HG02884 (cell line): Measurements from ENCODE around the gene FMO4.
"Not testable (repeated sequence)": the region's sequence is repeated elsewhere in the genome, so short reads cannot be mapped to it uniquely, and the experiment has no call there.

Experiments
- ATAC-seq: cut with Tn5 transposase; IDR thresholded peaks from one replicate; pipeline ENCODE4 v1.9.1; 2021; ENCODE audit warnings: mild to moderate bottlenecking, moderate library complexity; ENCODE audit not compliant: unreplicated experiment

The FMO4 gene

DNA sequence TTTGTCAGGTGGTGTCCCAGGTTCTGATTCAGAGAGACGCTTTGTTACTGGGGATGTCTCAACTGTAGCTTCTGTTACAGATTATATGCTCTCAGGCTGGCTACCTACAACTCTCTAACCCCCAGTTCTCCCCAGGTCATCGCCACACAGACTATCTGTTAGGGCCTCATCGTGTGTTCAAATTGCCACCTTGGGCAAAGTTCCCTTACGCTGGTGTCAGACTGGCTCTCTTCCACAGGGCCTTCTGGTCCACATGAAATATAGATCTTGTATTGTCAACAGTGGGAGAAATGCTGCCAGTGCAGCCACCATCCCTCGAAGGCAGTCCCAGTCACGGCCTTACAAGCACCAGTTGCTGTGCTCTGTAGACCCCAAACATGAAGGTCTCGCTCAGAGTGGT lies 15.3 kb downstream of the FMO4 start:
- no peak for ATAC-seq

DNA sequence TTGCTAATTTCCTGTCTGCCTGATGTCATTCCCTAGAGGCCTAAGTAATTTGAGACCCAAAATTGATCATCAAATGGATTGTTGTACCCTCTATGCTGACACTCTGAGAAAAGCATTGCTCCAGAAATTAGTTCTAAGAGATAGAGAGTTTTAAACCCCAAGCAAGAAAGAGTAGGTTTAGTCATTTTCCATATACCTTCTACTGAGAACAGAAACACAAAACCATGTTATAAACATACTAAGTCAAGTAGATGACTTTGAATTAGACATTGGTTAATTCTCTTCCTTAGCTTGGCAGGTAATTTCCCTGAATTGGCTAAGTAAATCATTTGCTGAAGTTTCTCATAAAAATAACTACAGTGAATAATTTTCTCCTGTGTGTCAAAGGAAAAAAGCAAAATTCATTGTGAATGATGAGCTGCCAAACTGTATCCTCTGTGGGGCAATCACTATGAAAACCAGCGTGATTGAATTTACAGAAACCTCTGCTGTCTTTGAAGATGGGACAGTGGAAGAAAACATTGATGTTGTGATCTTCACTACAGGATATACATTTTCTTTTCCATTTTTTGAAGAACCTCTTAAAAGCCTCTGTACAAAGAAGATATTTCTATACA lies 20.1 kb downstream of the FMO4 start:
- ATAC-seq, result no peak

DNA sequence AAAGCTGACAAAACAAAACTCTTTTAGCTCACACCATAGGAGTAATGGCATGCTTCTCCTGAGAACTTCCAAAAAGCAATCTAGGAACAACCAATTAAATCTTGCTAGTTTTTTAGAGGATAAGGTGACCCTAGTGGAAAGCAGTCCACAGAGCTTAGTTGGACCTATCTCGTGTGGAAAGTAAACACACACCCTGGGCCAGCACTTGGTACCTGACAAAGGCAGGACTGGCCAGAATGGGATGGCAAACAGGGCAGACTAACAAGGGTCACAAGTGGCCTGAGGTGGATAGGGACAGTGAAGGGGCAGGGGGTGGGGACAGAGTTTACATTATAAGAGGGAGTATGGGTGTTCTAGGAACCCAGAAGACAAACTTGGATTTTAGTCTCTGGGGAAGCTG lies 22.0 kb downstream of the FMO4 start:
- ATAC-seq, result no peak

DNA sequence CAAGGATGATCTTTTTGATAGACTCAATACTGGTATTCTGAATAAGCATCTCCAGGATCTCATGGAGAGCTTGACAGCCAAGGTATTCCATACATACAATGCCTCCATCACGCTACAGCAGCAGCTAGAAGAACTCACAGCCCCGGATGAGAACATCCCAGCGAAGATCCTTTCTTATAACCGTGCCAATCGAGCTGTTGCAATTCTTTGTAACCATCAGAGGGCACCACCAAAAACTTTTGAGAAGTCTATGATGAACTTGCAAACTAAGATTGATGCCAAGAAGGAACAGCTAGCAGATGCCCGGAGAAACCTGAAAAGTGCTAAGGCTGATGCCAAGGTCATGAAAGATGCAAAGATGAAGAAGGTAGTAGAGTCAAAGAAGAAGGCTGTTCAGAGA lies 25.4 kb downstream of the FMO4 start:
- ATAC-seq, result not testable (repeated sequence)

DNA sequence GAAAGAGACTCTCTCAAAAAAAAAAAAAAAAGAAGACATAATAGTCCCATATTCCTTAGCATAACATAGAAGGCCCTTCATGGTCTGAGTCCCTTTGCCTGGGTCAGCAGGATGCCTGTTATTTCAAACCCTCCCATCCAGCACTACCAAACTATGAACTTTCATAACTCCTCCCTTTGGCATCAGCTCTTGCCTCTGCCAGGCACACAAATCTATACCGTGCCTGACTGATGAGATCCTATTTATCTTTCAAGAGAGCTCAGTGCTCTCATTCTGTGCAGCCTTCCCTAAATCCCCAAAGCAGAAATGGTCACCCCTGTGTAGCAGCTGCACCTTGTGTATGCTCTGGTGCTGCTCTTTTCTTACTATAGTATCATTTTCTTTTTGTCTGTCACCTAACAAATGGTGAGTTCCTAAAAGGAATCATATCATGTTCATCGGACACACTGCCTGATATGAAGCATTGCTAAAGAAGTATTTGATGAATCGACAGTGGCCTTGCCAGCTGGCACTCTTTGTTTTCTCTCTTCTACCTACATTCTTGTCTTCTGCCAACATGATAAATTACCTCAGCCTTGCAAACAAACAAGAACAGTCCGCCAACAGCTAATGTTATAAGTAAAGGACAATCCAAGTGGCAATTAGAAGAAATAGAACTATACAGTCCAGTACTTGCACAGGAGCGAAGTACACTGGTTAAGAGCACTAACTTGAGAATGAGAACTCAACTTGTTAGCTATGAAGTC lies 29.9 kb downstream of the FMO4 start:
- no peak for ATAC-seq

DNA sequence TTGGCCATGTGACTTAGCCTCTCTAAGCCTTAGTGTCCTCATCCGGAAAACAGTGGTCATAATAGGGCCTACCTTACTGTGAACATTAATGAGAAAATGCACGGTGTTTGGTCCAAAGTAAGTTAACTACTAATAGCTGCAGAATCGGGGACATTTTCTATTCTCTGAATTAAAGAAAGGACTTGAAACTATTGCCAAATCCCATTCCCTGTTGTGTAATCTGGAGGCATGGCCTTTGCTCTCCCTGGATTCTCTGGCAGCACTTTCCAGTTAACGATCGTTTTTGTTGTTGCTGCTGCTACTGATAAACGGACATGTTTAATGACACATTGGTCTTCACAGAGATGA lies 30.5 kb downstream of the FMO4 start:
- no peak for ATAC-seq

DNA sequence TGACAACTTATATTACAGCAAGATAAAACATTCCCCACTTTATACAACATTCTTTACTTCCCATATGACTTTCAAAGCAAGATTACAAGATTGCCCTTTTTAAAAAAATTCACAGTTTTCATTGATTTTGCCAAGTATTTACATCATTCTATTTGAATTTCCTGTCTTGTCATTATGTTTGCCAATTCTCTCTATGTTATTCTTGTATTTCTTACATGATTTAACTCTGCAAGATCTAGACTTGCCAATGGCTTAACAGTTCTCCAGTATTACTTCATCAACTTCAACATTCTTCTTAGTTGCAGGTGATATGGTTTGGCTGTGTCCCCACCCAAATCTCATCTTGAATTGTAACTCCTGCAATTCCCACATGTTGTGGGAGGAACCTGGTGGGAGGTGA lies 31.6 kb downstream of the FMO4 start:
- ATAC-seq, result no peak

DNA sequence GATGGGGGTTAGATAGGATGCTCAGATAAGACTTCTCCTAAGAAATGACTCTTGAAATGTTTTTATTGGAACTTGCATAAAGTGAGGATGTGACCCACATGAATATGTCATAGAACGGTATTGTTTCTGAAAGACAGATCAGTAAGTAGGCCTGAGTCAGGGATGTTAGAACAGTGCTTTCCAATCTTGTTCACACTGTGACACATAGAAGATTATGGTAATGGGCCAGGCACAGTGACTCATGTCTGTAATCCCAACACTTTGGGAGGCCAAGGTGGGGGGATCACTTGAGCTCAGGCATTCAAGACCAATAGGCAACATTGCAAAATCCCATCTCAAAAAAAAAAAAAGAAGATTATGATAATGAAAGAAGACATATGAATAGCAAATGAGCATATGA lies 32.9 kb downstream of the FMO4 start:
- ATAC-seq, result no peak

DNA sequence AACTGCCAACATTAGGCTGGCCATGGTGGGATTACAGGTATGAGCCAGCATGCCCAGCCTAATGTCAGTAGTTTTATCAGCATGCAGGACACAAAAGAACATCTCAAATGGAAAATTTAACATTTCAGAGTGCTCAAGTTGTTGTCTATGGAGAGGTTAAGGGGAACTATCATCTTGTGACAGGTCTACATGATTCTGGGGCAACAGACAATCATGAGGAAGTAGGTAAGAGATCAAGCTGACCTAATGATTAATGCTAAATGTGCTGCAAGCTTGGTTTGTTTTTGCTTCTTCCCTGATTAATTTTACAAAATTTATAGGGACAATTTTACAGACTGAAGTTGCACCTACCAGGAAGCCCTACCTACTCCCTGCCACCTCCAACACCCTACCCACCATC lies 36.6 kb downstream of the FMO4 start:
- no peak for ATAC-seq

DNA sequence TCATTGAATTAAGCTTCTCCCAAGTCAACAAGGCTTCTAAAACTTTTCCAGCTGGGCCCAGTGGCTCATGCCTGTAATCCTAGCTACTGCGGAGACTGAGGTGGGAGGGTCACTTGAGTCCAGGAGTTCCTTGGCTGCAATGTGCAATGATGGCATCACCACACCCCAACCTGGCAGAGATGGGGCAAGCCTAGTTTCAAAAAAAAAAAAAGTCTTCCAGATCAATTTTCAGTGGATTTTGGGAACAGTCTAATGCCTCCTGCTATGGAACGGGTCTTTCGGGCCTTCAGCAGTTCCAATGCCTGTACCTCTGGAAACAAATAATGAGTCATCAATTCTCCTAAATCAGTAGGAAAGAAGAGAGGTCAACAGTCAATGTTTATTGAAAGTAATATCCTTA lies 38.0 kb downstream of the FMO4 start:
- no peak for ATAC-seq

DNA sequence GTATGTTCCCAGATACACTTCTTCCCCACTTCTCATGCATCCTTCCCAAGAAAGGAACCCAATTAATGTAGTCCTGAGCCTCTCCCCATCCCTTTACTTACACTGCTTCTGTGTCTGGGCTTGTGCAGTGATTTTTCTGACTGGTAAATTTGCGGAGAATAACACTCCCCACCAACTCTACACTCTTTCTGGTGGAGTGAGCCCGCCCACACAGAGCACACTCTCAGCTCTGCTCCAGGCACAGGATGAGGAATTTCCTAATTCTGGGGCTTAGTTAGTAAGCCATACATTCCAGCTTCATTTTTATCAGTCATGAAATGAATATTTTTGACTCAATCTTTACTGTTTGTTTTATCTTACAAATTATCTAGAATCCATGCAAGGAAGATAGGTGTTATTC lies 38.6 kb downstream of the FMO4 start:
- no peak for ATAC-seq

DNA sequence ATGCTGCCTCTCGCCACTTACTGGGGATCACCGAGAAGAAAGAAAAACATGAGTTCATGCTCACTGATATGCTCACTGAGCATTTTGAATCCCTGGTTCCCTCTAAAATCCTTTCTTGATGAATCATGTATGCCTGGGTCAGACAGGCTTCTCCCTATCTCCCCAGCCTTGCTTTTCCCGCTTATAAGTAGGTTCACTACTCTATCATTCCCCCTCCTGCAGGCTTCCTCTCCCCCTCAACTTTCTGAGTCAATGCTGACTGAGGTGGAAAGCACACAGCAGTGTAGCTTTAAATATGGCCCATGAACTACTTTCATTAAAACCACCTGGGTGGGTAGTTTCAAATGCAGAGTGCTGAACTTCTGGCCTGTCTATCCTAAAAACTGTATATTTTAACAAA lies 41.7 kb downstream of the FMO4 start:
- ATAC-seq, result no peak

DNA sequence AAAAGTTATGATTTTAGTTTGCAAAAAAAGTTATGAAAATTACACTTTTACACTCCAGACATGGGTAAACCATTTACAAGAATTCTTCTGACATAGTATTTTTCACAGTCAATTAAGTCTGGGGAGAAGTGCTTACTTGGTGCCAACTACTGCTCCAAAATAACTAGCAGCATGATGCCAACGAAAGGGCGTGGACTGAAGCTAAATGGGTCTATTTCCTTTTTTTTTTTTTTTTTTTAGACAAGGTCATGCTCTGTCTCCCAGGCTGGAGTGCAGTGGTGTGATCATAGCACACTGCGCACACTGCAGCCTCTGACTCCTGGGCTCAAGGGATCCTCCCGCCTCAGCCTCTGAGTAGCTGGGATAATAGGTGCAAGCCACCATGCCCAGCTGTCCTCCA lies 43.2 kb downstream of the FMO4 start:
- no peak for ATAC-seq

DNA sequence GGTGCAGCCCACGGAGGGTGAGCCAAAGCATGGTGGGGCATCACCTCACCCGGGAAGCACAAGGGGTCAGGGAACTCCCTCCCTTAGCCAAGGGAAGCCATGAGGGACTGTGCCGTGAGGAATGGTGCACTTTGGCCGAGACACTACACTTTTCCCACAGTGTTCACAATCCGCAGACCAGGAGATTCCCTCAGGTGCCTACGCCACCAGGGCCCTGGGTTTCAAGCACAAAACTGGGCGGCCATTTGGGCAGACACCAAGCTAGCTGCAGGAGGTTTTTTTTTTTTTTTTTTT lies 45.3 kb downstream of the FMO4 start:
- not testable (repeated sequence) for ATAC-seq

DNA sequence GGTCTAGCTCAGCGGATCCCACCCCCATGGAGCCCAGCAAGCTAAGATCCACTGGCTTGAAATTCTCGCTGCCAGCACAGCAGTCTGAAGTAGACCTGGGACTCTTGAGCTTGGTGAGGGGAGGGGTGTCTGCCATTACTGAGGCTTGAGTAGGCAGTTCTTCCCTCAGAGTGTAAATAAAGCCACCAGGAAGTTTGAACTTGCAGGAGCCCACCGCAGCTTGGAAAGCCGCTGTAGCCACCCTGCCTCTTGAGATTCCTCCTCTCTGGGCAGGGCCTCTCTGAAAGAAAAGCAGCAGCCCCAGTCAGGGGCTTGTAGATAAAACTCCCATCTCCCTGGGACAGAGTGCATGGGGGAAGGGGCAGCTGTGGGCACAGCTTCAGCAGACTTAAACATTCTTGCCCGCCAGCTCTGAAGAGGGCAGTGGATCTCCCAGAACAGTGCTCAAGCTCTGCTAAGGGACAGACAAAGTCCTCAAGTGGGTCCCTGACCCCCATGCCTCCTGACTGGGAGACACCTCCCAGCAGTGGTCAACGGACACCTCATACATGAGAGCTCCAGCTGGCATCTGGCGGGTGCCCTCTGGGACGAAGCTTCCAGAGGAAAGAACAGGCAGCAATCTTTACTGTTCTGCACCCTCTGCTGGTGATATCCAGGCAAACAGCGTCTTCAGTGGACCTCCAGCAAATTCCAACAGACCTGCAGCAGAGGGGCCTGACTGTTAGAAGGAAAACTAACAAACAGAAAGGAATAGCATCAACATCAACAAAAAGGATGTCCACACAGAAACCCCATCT lies 45.9 kb downstream of the FMO4 start:
- not testable (repeated sequence) for ATAC-seq

DNA sequence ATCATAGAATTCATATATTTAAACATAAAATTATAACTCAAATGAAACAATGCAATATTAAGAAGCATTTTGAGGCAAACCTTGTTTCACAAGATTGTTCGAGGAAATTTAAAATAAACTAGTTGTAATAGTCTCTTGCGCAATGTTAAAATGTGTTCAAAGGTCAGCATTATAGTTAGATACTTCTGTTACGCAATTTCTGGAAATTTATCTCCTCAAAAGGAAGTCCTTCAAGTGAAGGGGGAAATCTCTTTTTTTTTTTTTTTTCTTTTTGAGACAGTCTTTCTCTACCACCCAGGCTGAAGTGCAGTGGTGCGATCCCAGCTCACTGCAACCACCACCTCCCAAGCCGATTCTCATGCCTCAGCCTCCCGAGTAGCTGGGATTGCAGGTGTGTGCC lies 52.1 kb downstream of the FMO4 start:
- ATAC-seq, result no peak

DNA sequence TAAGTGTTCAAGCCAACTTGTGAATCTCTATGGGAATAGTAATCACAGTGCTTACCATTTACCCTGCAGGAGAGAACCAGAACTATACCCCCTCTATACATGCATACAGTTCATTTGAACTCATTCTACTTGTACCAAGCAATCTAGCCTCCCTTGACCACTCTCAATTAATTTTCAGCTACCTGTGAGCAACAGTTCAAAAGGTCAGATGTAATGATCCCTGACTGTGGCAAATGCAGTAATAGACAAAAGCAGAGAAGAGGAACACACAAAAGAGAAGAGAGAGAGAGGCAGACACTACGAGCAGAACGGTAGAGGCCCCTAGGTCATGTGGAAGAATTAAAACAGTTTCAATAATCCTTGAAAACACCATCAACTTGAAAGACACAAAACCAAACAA lies 52.8 kb downstream of the FMO4 start:
- no peak for ATAC-seq

DNA sequence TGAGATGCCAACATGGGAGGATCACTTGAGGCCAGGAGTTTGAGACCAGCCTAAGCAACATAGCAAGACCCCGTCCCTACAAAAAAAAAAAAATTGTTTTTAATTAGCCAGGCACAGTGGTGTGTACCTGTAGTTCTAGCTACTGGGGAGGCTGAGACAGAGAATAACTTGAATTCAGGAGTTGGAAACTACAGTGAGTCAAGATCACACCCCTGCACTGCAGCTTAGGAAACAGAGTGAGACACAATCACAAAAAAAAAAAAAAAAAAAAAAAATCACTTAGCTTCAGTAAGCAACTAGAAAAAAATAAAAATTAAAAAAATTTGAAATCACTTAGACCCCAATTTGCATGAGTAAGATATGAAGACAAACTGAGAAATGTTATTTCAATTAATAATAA lies 53.5 kb downstream of the FMO4 start:
- ATAC-seq, result no peak

DNA sequence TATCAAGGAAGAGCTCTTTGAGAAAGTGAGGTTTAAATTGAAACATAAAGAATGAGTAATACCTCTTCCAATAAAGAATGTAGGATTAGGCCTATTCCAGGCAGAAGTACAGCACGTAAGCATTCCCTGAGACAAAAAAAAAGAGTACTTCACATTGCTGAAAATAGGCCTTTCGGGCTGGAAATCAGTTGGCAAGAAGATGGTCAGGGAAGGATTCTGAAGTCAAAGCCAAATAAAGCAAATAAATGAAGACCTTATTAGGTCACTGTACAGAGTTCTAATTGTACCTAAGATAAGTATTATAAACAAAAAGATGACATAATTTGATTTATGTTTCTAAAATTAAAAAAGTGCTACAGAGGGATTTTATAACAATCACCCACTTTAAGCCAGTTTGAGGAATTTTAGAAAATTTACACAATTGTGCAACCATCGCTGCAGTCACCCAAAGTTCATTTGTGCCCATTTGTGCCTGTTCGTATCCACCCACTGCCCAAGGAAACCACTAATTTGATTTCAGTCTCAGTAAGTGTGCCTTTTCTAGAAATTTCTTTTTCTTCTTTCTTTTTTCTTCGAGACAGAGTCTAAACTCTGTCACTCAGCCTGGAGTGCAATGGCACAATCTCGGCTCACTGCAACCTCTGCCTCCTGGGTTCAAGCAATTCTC lies 58.6 kb downstream of the FMO4 start:
- ATAC-seq, result no peak

DNA sequence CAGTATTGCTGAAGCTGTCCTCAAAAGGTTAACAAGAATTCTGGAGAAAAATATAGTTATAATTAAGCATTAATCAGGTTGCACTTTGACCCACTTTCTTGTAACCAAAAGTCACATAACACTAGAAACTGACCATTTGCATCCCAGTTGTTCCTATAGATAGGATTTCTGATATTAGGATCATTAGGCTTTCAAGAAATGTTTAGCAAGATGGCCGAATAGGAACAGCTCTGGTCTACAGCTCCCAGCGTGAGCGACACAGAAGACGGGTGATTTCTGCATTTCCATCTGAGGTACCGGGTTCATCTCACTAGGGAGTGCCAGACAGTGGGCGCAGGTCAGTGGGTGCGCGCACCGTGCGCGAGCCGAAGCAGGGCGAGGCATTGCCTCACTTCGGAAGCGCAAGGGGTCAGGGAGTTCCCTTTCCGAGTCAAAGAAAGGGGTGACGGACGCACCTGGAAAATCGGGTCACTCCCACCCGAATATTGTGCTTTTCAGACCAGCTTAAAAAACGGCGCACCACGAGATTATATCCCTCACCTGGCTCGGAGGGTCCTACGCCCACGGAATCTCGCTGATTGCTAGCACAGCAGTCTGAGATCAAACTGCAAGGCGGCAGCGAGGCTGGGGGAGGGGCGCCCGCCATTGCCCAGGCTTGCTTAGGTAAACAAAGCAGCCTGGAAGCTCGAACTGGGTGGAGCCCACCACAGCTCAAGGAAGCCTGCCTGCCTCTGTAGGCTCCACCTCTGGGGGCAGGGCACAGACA lies 59.6 kb downstream of the FMO4 start:
- ATAC-seq, result not testable (repeated sequence)

DNA sequence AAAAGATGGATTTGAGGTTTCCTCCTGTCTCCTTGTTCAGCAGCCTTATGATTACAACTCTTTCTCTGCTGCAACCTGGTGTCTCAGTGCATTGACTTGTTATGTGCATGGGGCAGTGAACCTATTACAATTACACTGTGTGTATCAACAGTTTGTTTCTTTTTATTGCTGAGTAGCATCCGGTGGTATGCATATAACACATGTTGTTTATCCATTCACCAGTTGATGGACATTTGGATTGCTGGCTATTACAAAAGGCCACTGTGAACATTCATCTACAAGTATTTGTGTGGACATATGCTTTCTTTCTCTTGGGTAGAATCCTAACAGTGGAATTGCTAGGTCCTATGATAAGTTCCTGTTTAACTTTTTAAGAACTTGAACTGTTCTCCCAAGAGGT lies 65.9 kb downstream of the FMO4 start:
- no peak for ATAC-seq
